GM21576 (cell line): ENCODE results near the gene COPS3.

ENCODE experiments used
- ATAC-seq: cut with Tn5 transposase; IDR thresholded peaks from one replicate; pipeline ENCODE4 v1.9.1; 2021; ENCODE audit warnings: mild to moderate bottlenecking, moderate library complexity; ENCODE audit not compliant: unreplicated experiment

The COPS3 gene

GRCh38 chr17:17280613-17281549, at the start of gene COPS3:
Gene COPS3 (minus strand): TSS chr17:17281246. CDS start chr17:17281186, 60 bp downstream.
- ATAC-seq = peak; percentile 84

- ATAC-seq = no peak
These were observed 47.2 kb upstream of the COPS3 start for GRCh38 chr17:17328251-17328650.

GRCh38 chr17:17326275-17326875, 45.3 kb upstream of the COPS3 start:
- no peak for ATAC-seq

GRCh38 chr17:17325816-17326215, 44.8 kb upstream of the COPS3 start:
- ATAC-seq = no peak

GRCh38 chr17:17325228-17325627, 44.2 kb upstream of the COPS3 start:
- ATAC-seq = no peak

GRCh38 chr17:17324616-17325015, 43.6 kb upstream of the COPS3 start:
- ATAC-seq = no peak

GRCh38 chr17:17322516-17323510, 41.8 kb upstream of the COPS3 start:
- no peak for ATAC-seq

- no peak for ATAC-seq
These were observed 40.4 kb upstream of the COPS3 start for GRCh38 chr17:17321356-17322025.

GRCh38 chr17:17320911-17321220, 39.8 kb upstream of the COPS3 start:
- no peak for ATAC-seq

GRCh38 chr17:17320188-17320910, 39.3 kb upstream of the COPS3 start:
- no peak for ATAC-seq

GRCh38 chr17:17315142-17315821, 34.2 kb upstream of the COPS3 start:
- no peak for ATAC-seq

- ATAC-seq = no peak
These were observed 33.5 kb upstream of the COPS3 start for GRCh38 chr17:17314501-17315071.

GRCh38 chr17:17313350-17313991, 32.4 kb upstream of the COPS3 start:
- no peak for ATAC-seq

- ATAC-seq = no peak
These were observed 28.3 kb upstream of the COPS3 start for GRCh38 chr17:17309356-17309755.

- ATAC-seq = peak; percentile 57
These were observed 24.3 kb upstream of the COPS3 start for GRCh38 chr17:17305281-17305801.

- ATAC-seq = no peak
These were observed 23.5 kb upstream of the COPS3 start for GRCh38 chr17:17304521-17304985.

- ATAC-seq = no peak
These were observed 22.9 kb upstream of the COPS3 start for GRCh38 chr17:17303847-17304490.
